Caco-2 (cell line): ENCODE measurements around the gene ARHGEF18. TPM values are rescaled to one million over a fixed set of nuclear protein-coding genes. Genes with fewer than 3 reads are reported as not detected.

ENCODE experiments used
- BruUV-seq: library from RNA; stranded (reverse); fragments of 400-500 nt; replicated peaks from 2 replicates; lab custom pipeline; 2021; lab: Mats Ljungman, UMichigan
- CTCF ChIA-PET: fragments of 300-600 bp; sonication (Branson Sonifier 250); formaldehyde crosslinking; loops from one replicate; lab custom pipeline; 2022; ENCODE audit warnings: antibody characterized with exemption; lab: Charles Lee
- POLR2A ChIA-PET: fragments of 300-600 bp; sonication (Branson Sonifier 250); formaldehyde crosslinking; loops from one replicate; lab custom pipeline; 2022; ENCODE audit warnings: antibody characterized with exemption; lab: Charles Lee
- DNase-seq, 2 experiments: peaks; one replicate each; pipeline versions ENCODE4 v3.0.0 to v3.0.0-alpha.2; 2020 to 2022
- H3K27me3 ChIP-seq: replicated peaks from 2 replicates; pipeline ENCODE4 v1.6.0; 2011; ENCODE audit warnings: low read length; ENCODE audit not compliant: control insufficient read depth, insufficient read depth
- H3K36me3 ChIP-seq: 2 replicates; pipeline ENCODE4 v1.5.1; 2011; ENCODE audit warnings: low read length; ENCODE audit not compliant: control insufficient read depth, insufficient read depth
- H3K4me1 ChIP-seq: fragments of 250-450 bp; sonication (Bioruptor Pico); 2 replicates; pipeline ENCODE4 v1.5.1; 2020; ENCODE audit warnings: mild to moderate bottlenecking
- H3K4me3 ChIP-seq: 2 replicates; pipeline ENCODE4 v1.5.1; 2011; ENCODE audit warnings: low read depth, mild to moderate bottlenecking, control low read depth, low read length
- H3K9me3 ChIP-seq: fragments of 250-450 bp; sonication (Bioruptor Pico); 2 replicates; pipeline ENCODE4 v1.5.1; 2020; ENCODE audit warnings: mild to moderate bottlenecking, moderate library complexity
- H3K27ac Mint-ChIP-seq: one replicate; pipeline ENCODE4 v1.8.0; 2022; ENCODE audit warnings: mixed read lengths; ENCODE audit not compliant: unreplicated experiment
- H3K27me3 Mint-ChIP-seq: one replicate; pipeline ENCODE4 v1.8.0; 2022; ENCODE audit warnings: mixed read lengths; ENCODE audit not compliant: insufficient read depth, unreplicated experiment
- H3K36me3 Mint-ChIP-seq: one replicate; pipeline ENCODE4 v1.8.0; 2022; ENCODE audit warnings: mild to moderate bottlenecking, mixed read lengths; ENCODE audit not compliant: insufficient read depth, unreplicated experiment
- H3K4me1 Mint-ChIP-seq: one replicate; pipeline ENCODE4 v1.8.0; 2022; ENCODE audit warnings: low read depth, mixed read lengths; ENCODE audit not compliant: unreplicated experiment
- H3K4me3 Mint-ChIP-seq: one replicate; pipeline ENCODE4 v1.8.0; 2022; ENCODE audit warnings: mild to moderate bottlenecking, moderate library complexity, mixed read lengths; ENCODE audit not compliant: unreplicated experiment
- H3K9me3 Mint-ChIP-seq: one replicate; pipeline ENCODE4 v1.8.0; 2022; ENCODE audit warnings: mixed read lengths; ENCODE audit not compliant: unreplicated experiment
- intact Hi-C: fragments of 100-400 bp; cut with micrococcal nuclease; formaldehyde crosslinking; loops from one replicate; pipeline ENCODE4 v1.10.0; 2022; ENCODE audit not compliant: unreplicated experiment
- total RNA-seq: library from RNA; stranded (reverse); gene quantifications from 2 replicates; pipeline ENCODE4 v1.2.3, GENCODE V29; 2022
- TF ChIP-seq, protein P1 (sequence below), 2 experiments: fragments of 200-600 bp in 1 of 2; IDR thresholded peaks; 1 replicate in 1 of 2; 2 replicates in 1 of 2; pipeline versions ENCODE4 v1.5.1 to v1.8.0; 2011 to 2022; ENCODE audit warnings: antibody characterized with exemption in 1 of 2, control low read depth in 1 of 2, inconsistent platforms in 1 of 2, low read depth in 1 of 2, low read length in 1 of 2, mild to moderate bottlenecking in 1 of 2, moderate library complexity in 1 of 2; ENCODE audit not compliant: insufficient read depth in 1 of 2, severe bottlenecking in 1 of 2, unreplicated experiment in 1 of 2

ARHGEF18 gene
- total RNA-seq, 1 experiment from 2014 or later: 53.1 TPM

DNA sequence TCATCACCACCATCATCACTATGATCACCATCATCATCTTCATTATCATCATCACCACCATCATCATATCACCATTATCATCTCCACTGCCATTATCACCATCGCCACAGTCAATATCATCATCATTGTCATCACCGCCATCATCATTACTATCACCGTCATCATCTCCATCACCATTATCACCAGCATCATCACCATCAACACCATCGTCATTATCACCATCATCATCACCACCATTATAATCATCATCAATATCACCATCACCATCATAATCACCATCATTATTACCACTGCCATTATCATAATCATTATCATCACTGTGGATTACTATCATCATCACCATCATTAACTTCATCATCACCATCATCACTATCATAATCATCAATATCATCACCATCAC, 17.3 kb upstream of the ARHGEF18 start:
- Mint-ChIP-seq H3K4me3 (no peak overlapping the region), H3K36me3 (no peaks in the 10 kb centered on the region), H3K27me3 (peaks cover 3% of the 10 kb centered on the region), H3K9me3 (peaks cover 1% of the 10 kb centered on the region), H3K27ac (no peak overlapping the region), H3K4me1 (no peaks in the 10 kb centered on the region)
- Histone ChIP-seq H3K27me3 (no peaks in the 10 kb centered on the region), H3K36me3 (no peaks in the 10 kb centered on the region), H3K4me1 (no peaks in the 10 kb centered on the region), H3K4me3 (no peak overlapping the region), H3K9me3 (no peaks in the 10 kb centered on the region)
- TF ChIP-seq, protein P1, sequence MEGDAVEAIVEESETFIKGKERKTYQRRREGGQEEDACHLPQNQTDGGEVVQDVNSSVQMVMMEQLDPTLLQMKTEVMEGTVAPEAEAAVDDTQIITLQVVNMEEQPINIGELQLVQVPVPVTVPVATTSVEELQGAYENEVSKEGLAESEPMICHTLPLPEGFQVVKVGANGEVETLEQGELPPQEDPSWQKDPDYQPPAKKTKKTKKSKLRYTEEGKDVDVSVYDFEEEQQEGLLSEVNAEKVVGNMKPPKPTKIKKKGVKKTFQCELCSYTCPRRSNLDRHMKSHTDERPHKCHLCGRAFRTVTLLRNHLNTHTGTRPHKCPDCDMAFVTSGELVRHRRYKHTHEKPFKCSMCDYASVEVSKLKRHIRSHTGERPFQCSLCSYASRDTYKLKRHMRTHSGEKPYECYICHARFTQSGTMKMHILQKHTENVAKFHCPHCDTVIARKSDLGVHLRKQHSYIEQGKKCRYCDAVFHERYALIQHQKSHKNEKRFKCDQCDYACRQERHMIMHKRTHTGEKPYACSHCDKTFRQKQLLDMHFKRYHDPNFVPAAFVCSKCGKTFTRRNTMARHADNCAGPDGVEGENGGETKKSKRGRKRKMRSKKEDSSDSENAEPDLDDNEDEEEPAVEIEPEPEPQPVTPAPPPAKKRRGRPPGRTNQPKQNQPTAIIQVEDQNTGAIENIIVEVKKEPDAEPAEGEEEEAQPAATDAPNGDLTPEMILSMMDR (IDR thresholded peaks at IDR 0.05; ENCODE audit: insufficient read depth in 1 of 2, low read depth in 1 of 2, low read length in 1 of 2, severe bottlenecking in 1 of 2, unreplicated experiment in 1 of 2): no peak
- intact Hi-C loops: no loop called here
- POLR2A ChIA-PET: no interaction called here
- no peak for DNase-seq
- CTCF ChIA-PET: no interaction called here
- no TSS peak for BruUV-seq

DNA sequence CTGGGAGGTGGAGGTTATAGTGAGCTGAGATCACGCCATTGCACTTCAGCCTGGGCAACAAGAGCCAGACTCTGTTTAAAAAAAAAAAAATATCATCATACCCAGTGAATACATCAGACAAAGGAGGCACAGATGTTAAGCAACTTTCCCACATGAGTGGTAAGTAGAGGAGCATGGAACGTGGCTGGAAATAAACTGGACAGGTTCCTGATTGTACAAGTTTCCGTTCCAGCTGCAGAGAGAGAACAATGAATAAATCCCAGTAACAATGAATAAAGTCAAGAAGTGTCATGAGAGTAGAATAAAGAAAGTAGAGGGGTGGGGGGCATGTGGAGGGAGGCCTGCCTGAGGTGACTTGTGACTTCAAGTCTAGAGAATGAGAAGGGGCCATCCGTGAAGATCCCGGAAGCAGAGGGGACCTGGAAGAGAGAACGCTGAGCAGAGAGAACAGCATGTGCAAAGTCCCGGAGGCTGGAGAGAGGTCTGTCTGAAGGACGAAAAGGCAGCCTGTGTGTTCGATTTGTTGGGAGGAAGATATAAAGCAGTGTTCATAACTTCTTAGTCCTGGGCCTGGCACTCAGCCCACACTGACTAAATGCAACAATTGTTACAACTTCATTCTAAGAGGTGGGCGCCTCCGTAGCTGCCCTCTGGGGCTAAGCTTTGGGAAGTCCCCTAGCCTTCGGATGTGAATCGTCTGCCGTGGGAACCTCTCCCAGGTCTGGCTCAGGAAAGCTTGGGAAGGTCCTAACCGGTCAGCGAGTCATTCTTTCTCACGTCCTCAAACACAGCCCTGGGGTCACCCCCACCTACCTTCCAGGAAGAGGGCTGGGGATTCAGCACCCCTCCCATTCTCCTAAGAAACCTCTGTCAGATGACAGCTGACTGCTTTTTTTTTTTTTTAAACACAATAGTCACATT, 15.3 kb upstream of the ARHGEF18 start:
- DNase-seq: peak in 1 of 2 experiments; percentile 7
- Histone ChIP-seq H3K9me3 (no peaks in the 10 kb centered on the region), H3K4me1 (no peaks in the 10 kb centered on the region), H3K36me3 (no peaks in the 10 kb centered on the region), H3K27me3 (no peaks in the 10 kb centered on the region), H3K4me3 (no peak overlapping the region)
- H3K36me3 Mint-ChIP-seq: no peaks in the 10 kb centered on the region
- no peak overlapping the region for H3K4me3 Mint-ChIP-seq
- ChIA-PET CTCF (no interaction called here), POLR2A (no interaction called here)
- no peaks in the 10 kb centered on the region for H3K4me1 Mint-ChIP-seq
- BruUV-seq: no TSS peak
- TF ChIP-seq, protein P1 (IDR thresholded peaks at IDR 0.05; ENCODE audit: insufficient read depth in 1 of 2, low read depth in 1 of 2, low read length in 1 of 2, severe bottlenecking in 1 of 2, unreplicated experiment in 1 of 2): no peak
- H3K27ac Mint-ChIP-seq: no peak overlapping the region
- H3K9me3 Mint-ChIP-seq: no peaks in the 10 kb centered on the region
- H3K27me3 Mint-ChIP-seq: peaks cover 3% of the 10 kb centered on the region
- intact Hi-C loops: no loop called here

DNA sequence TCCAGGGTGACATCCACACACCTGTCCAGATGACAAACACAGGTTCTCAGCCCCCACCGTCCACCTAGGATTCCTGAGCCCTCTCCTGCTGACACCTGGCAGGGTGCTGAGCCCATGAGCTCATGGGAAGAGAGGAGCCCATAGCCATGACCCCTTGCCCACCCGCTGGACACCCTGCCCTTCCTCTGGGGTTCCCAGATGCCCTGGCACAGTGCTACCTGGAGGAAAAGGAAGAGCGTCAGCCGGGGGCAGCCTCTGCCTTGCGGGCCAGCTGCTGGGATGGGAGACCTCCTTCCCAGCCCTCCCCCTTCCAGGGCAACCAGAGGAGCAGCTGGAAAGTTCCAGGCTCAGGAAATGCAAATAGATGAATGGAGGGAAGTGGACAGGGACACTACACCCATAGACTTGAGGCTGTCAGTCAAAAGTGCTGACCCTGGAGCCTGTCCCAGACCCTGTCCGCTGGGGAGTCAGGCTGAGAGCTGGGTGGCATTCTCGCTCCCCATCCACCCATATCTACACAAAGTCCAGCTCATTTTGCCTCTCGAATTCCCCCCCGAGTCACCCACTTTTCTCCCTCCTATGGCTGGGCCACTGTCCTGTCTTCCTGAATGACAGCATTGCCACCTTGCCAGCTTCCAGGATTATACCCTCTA, 12.3 kb upstream of the ARHGEF18 start:
- Histone ChIP-seq H3K9me3 (no peaks in the 10 kb centered on the region), H3K27me3 (no peaks in the 10 kb centered on the region), H3K4me1 (no peaks in the 10 kb centered on the region; the same call in 1 of the 2 replicates), H3K4me3 (no peak overlapping the region), H3K36me3 (no peaks in the 10 kb centered on the region)
- POLR2A ChIA-PET: interaction anchor here (0.6 kb wide), 1 partner anchor 57 kb away, joined by 4 read pairs; no protein-coding TSS in a partner anchor
- Mint-ChIP-seq H3K36me3 (no peaks in the 10 kb centered on the region), H3K4me1 (no peaks in the 10 kb centered on the region), H3K27ac (no peak overlapping the region), H3K4me3 (no peak overlapping the region), H3K27me3 (peaks cover 3% of the 10 kb centered on the region), H3K9me3 (no peaks in the 10 kb centered on the region)
- peak in 1 of 2 experiments; percentile 17 for DNase-seq
- TF ChIP-seq, protein P1 (IDR thresholded peaks at IDR 0.05; ENCODE audit: insufficient read depth in 1 of 2, low read depth in 1 of 2, low read length in 1 of 2, severe bottlenecking in 1 of 2, unreplicated experiment in 1 of 2): no peak
- BruUV-seq: no TSS peak
- CTCF ChIA-PET: interaction anchor here (1.0 kb wide), 1 partner anchor 234 kb away, joined by 7 read pairs; no protein-coding TSS in a partner anchor
- intact Hi-C loops: no loop called here
